ENCODE results near the gene ARHGAP18. TPM values are rescaled to one million over a fixed set of nuclear protein-coding genes. Genes with fewer than 3 reads are reported as not detected.

The ARHGAP18 gene
- total RNA-seq, 1 donor from 2014 or later, result 3.9 TPM

GRCh38 chr6:129599467-129599866 is 110.5 kb downstream of the ARHGAP18 start:
- Mint-ChIP-seq H3K4me1 (peaks cover 6% of the 10 kb centered on the region), H3K36me3 (no peaks in the 10 kb centered on the region), H3K27me3 (ENCODE audit: insufficient read depth, low read depth) (no peaks in the 10 kb centered on the region), H3K4me3 (no peak overlapping the region), H3K9me3 (no peaks in the 10 kb centered on the region), H3K27ac (no peak overlapping the region)
- Histone ChIP-seq H3K27me3 (no peaks in the 10 kb centered on the region), H3K4me3 (no peak overlapping the region), H3K9ac (no peak overlapping the region), H3K79me2 (ENCODE audit: low read depth) (no peaks in the 10 kb centered on the region), H3K4me2 (no peak overlapping the region), H3K9me3 (ENCODE audit: low read depth) (no peaks in the 10 kb centered on the region), H3F3A (ENCODE audit: low read depth) (no peaks in the 10 kb centered on the region), H3K27ac (no peak overlapping the region), H3K4me1 (peaks cover 4% of the 10 kb centered on the region), H3K36me3 (no peaks in the 10 kb centered on the region), H4K20me1 (ENCODE audit: low read depth) (no peaks in the 10 kb centered on the region), H2AFZ (replicated peaks) (no peak overlapping the region)
- TF ChIP-seq EZH2phosphoT487 (IDR thresholded peaks at IDR 0.05) (no peak), EZH2 (IDR thresholded peaks at IDR 0.05) (no peak), CTCF (IDR thresholded peaks at IDR 0.05) (no peak)
- no peak for DNase-seq (ENCODE audit: low spot score)

GRCh38 chr6:129598244-129599187 is 111.5 kb downstream of the ARHGAP18 start:
- no peaks in the 10 kb centered on the region for H3K9me3 Mint-ChIP-seq
- H3K27ac Mint-ChIP-seq, result no peak overlapping the region

GRCh38 chr6:129597023-129597713 is 112.8 kb downstream of the ARHGAP18 start:
- no peak for DNase-seq (ENCODE audit: low spot score)
- Histone ChIP-seq H3K79me2 (ENCODE audit: low read depth) (no peaks in the 10 kb centered on the region), H3K4me3 (no peak overlapping the region), H3K4me1 (peaks cover 4% of the 10 kb centered on the region), H3F3A (ENCODE audit: low read depth) (no peaks in the 10 kb centered on the region), H4K20me1 (ENCODE audit: low read depth) (no peaks in the 10 kb centered on the region), H3K27me3 (no peaks in the 10 kb centered on the region), H3K9ac (no peak overlapping the region), H3K4me2 (no peak overlapping the region), H3K27ac (no peak overlapping the region), H3K36me3 (no peaks in the 10 kb centered on the region), H2AFZ (replicated peaks) (no peak overlapping the region), H3K9me3 (ENCODE audit: low read depth) (no peaks in the 10 kb centered on the region)
- H3K4me1 Mint-ChIP-seq, result peaks cover 10% of the 10 kb centered on the region
- no peak overlapping the region for H3K27ac Mint-ChIP-seq
- H3K9me3 Mint-ChIP-seq, result no peaks in the 10 kb centered on the region
- H3K36me3 Mint-ChIP-seq, result no peaks in the 10 kb centered on the region
- no peak for TF ChIP-seq CTCF (IDR thresholded peaks at IDR 0.05)
- no peak for TF ChIP-seq EZH2 (IDR thresholded peaks at IDR 0.05)
- TF ChIP-seq EZH2phosphoT487 (IDR thresholded peaks at IDR 0.05), result no peak
- no peaks in the 10 kb centered on the region for H3K27me3 Mint-ChIP-seq (ENCODE audit: insufficient read depth, low read depth)
- H3K4me3 Mint-ChIP-seq, result no peak overlapping the region

More at GRCh38 chr6:129598244-129599187, 111.5 kb downstream of the ARHGAP18 start:
- no peak overlapping the region for H3K27ac ChIP-seq
- no peaks in the 10 kb centered on the region for H4K20me1 ChIP-seq (ENCODE audit: low read depth)
- Mint-ChIP-seq H3K4me3 (no peak overlapping the region), H3K27me3 (ENCODE audit: insufficient read depth, low read depth) (no peaks in the 10 kb centered on the region), H3K4me1 (peaks cover 6% of the 10 kb centered on the region), H3K36me3 (no peaks in the 10 kb centered on the region)
- H3K36me3 ChIP-seq, result no peaks in the 10 kb centered on the region
- TF ChIP-seq CTCF (IDR thresholded peaks at IDR 0.05), result peak; percentile 92
- TF ChIP-seq EZH2 (IDR thresholded peaks at IDR 0.05), result no peak
- DNase-seq (ENCODE audit: low spot score), result peak; percentile 70
- H3K4me3 ChIP-seq, result no peak overlapping the region
- no peaks in the 10 kb centered on the region for H3K9me3 ChIP-seq (ENCODE audit: low read depth)
- no peaks in the 10 kb centered on the region for H3K79me2 ChIP-seq (ENCODE audit: low read depth)
- H2AFZ ChIP-seq (replicated peaks), result no peak overlapping the region
- H3K27me3 ChIP-seq, result no peaks in the 10 kb centered on the region
- H3K9ac ChIP-seq, result no peak overlapping the region
- H3F3A ChIP-seq (ENCODE audit: low read depth), result no peaks in the 10 kb centered on the region
- peaks cover 4% of the 10 kb centered on the region for H3K4me1 ChIP-seq
- H3K4me2 ChIP-seq, result no peak overlapping the region

Data from neural progenitor cell (in vitro differentiated cells).